Stimulated activated CD8-positive, alpha-beta memory T cell treated with anti-CD3 and anti-CD28 coated beads, Interleukin-7, amount 100 ng/mL, for 4 hours (primary cell): ENCODE measurements around the gene RSBN1.
A peak's percentile ranks its signal among the peaks of the same experiment; 100 is the strongest.

Source experiments
- DNase-seq, 2 donors: peaks; one replicate each; pipeline ENCODE4 v3.0.0-alpha.2; 2020; ENCODE audit warnings: low read depth in 2 of 2

The RSBN1 gene

GRCh38 chr1:113812661-113813135 lies 422 bp upstream of the RSBN1 start:
- DNase-seq, result no peak

- DNase-seq, result peak; percentile 11 to 13
These were observed 954 bp downstream of the RSBN1 start for GRCh38 chr1:113811156-113811887.

- DNase-seq, result no peak
These were observed 2.3 kb downstream of the RSBN1 start for GRCh38 chr1:113809670-113810602.

GRCh38 chr1:113808450-113809195 lies 3.7 kb downstream of the RSBN1 start:
- DNase-seq, result no peak

- DNase-seq, result no peak
These were observed 6.6 kb downstream of the RSBN1 start for GRCh38 chr1:113805639-113806038.

- DNase-seq, result no peak
These were observed 7.1 kb downstream of the RSBN1 start for GRCh38 chr1:113805256-113805531.

- no peak for DNase-seq
These were observed 7.6 kb downstream of the RSBN1 start for GRCh38 chr1:113804421-113805255.

GRCh38 chr1:113802367-113803007 lies 9.8 kb downstream of the RSBN1 start:
- DNase-seq, result no peak

GRCh38 chr1:113800487-113800886 lies 11.8 kb downstream of the RSBN1 start:
- DNase-seq, result no peak

- no peak for DNase-seq
These were observed 14.8 kb downstream of the RSBN1 start for GRCh38 chr1:113797472-113797871.

- DNase-seq, result no peak
These were observed 18.1 kb downstream of the RSBN1 start for GRCh38 chr1:113793878-113794834.

GRCh38 chr1:113792986-113793385 lies 19.3 kb downstream of the RSBN1 start:
- no peak for DNase-seq

- no peak for DNase-seq
These were observed 19.8 kb downstream of the RSBN1 start for GRCh38 chr1:113792471-113792870.

GRCh38 chr1:113788802-113789201 lies 23.5 kb downstream of the RSBN1 start:
- no peak for DNase-seq

- no peak for DNase-seq
These were observed 24.6 kb downstream of the RSBN1 start for GRCh38 chr1:113787663-113788062.

- no peak for DNase-seq
These were observed 26.2 kb downstream of the RSBN1 start for GRCh38 chr1:113786069-113786468.

GRCh38 chr1:113784104-113784779 lies 28.0 kb downstream of the RSBN1 start:
- DNase-seq, result no peak

- DNase-seq, result peak; percentile 12 to 13
These were observed 28.8 kb downstream of the RSBN1 start for GRCh38 chr1:113783254-113784103.
